GM19397 (cell line): ENCODE results near the gene TRIM74.
A peak's percentile ranks its signal among the peaks of the same experiment; 100 is the strongest.
"Not testable (repeated sequence)": the region's sequence is repeated elsewhere in the genome, so short reads cannot be mapped to it uniquely, and the experiment has no call there.

ENCODE experiments used
- ATAC-seq: cut with Tn5 transposase; IDR thresholded peaks from one replicate; pipeline ENCODE4 v1.9.1; 2021; ENCODE audit warnings: mild to moderate bottlenecking, moderate library complexity; ENCODE audit not compliant: unreplicated experiment

TRIM74 gene

GRCh38 chr7:72914756-72915525 lies 54.3 kb downstream of the TRIM74 start:
- peak; percentile 74 for ATAC-seq

- ATAC-seq: not testable (repeated sequence)
These were observed 55.5 kb downstream of the TRIM74 start for GRCh38 chr7:72913750-72914149.

GRCh38 chr7:72911395-72911794 lies 57.9 kb downstream of the TRIM74 start:
- not testable (repeated sequence) for ATAC-seq
